Fibroblast of lung (primary cell): ENCODE results near the gene MKRN2. TPM values are rescaled to one million over a fixed set of nuclear protein-coding genes. Genes with fewer than 3 reads are reported as not detected.

Experiments
- DNase-seq, 2 donors: peaks; one replicate each; pipeline versions ENCODE4 v3.0.0 to v3.0.0-alpha.2; 2010; ENCODE audit warnings: low read depth in 2 of 2
- H2AFZ ChIP-seq: 2 replicates; pipeline ENCODE4 v1.5.1; 2012; ENCODE audit warnings: low read length, control low read depth, inconsistent platforms
- H3K27ac ChIP-seq: 2 replicates; pipeline ENCODE4 v1.5.1; 2011; ENCODE audit warnings: low read length, control low read depth; ENCODE audit not compliant: insufficient read depth
- H3K27me3 ChIP-seq: 2 replicates; pipeline ENCODE4 v1.5.1; 2011; ENCODE audit warnings: mild to moderate bottlenecking, low read length; ENCODE audit not compliant: control insufficient read depth, insufficient read depth
- H3K36me3 ChIP-seq: 2 replicates; pipeline ENCODE4 v1.5.1; 2011; ENCODE audit warnings: low read length; ENCODE audit not compliant: control insufficient read depth, insufficient read depth
- H3K4me1 ChIP-seq: 2 replicates; pipeline ENCODE4 v1.5.1; 2011; ENCODE audit warnings: low read length; ENCODE audit not compliant: control insufficient read depth, insufficient read depth; ENCODE audit errors: extremely low read depth
- H3K4me2 ChIP-seq: 2 replicates; pipeline ENCODE4 v1.5.1; 2011; ENCODE audit warnings: low read length, control low read depth; ENCODE audit not compliant: insufficient read depth; ENCODE audit errors: extremely low read depth
- H3K4me3 ChIP-seq, 4 experiments: fragments of 200-600 bp in 1 of 4; sonication (generic) in 1 of 4; replicated peaks in 1 of 4; 2 replicates each; pipeline ENCODE4 v1.5.1; 2011 to 2016; ENCODE audit warnings: low read length in 4 of 4, low read depth in 3 of 4, mild to moderate bottlenecking in 3 of 4, control low read depth in 2 of 4, inconsistent platforms in 1 of 4, mixed read lengths in 1 of 4; ENCODE audit not compliant: insufficient read depth in 1 of 4; ENCODE audit errors: control extremely low read depth in 1 of 4
- H3K79me2 ChIP-seq: 2 replicates; pipeline ENCODE4 v1.5.1; 2012; ENCODE audit warnings: mild to moderate bottlenecking, low read length, inconsistent platforms; ENCODE audit not compliant: control insufficient read depth, insufficient read depth
- H3K9ac ChIP-seq: 2 replicates; pipeline ENCODE4 v1.5.1; 2011; ENCODE audit warnings: mild to moderate bottlenecking, low read length, control low read depth; ENCODE audit not compliant: insufficient read depth
- H3K9me3 ChIP-seq: 2 replicates; pipeline ENCODE4 v1.5.1; 2012; ENCODE audit warnings: low read depth, low read length; ENCODE audit not compliant: control insufficient read depth, insufficient read depth
- H4K20me1 ChIP-seq: 2 replicates; pipeline ENCODE4 v1.5.1; 2011; ENCODE audit warnings: low read length; ENCODE audit not compliant: control insufficient read depth, insufficient read depth; ENCODE audit errors: extremely low read depth
- CTCF ChIP-seq, 2 donors: IDR thresholded peaks in 1 of 2; conservative IDR thresholded peaks in 1 of 2; 1 replicate in 1 of 2; 2 replicates in 1 of 2; pipeline ENCODE4 v1.5.1; 2011 to 2012; ENCODE audit warnings: low read length in 2 of 2, control low read depth in 1 of 2, inconsistent platforms in 1 of 2, low read depth in 1 of 2, mild to moderate bottlenecking in 1 of 2
- EZH2 ChIP-seq: IDR thresholded peaks from 2 replicates; pipeline ENCODE4 v1.5.1; 2012; ENCODE audit warnings: low read length, control low read depth, mild to moderate bottlenecking; ENCODE audit errors: missing control alignments
- polyA plus RNA-seq, 2 donors: library from polyadenylated mRNA; depleted of rRNA in 1 of 2; stranded (reverse) in 1 of 2; unstranded in 1 of 2; fragments of >200 nt; gene quantifications; 2 replicates each; pipeline ENCODE4 v1.2.1, GENCODE V29; 2011 to 2012; ENCODE audit warnings: missing spikeins in 1 of 2
- total RNA-seq: library from RNA; depleted of rRNA; stranded (reverse); fragments of >200 nt; gene quantifications from 2 replicates; pipeline ENCODE4 v1.2.1, GENCODE V29; 2014

The MKRN2 gene
- total and polyA plus RNA-seq, 2 donors (not counting 1 experiment from before 2014, with no cell fraction given) = 37.7 to 48.1 TPM

- peaks cover 90% of the 10 kb centered on the region for H3K79me2 ChIP-seq
- H4K20me1 ChIP-seq = no peaks in the 10 kb centered on the region
- H3K9me3 ChIP-seq = no peaks in the 10 kb centered on the region
- H3K36me3 ChIP-seq = peaks cover 2% of the 10 kb centered on the region
- H2AFZ ChIP-seq = no peak overlapping the region
- no peak for DNase-seq
- TF ChIP-seq EZH2 (no peak), CTCF (conservative IDR thresholded peaks at IDR 0.05 in 1 of 2, IDR thresholded peaks at IDR 0.05 in 1 of 2; ENCODE audit: low read depth in 1 of 2, low read length in 2 of 2) (no peak)
- no peak overlapping the region for H3K27ac ChIP-seq
- no peak overlapping the region for H3K4me2 ChIP-seq
- H3K9ac ChIP-seq = no peak overlapping the region
- H3K4me3 ChIP-seq = no peak overlapping the region
- H3K27me3 ChIP-seq = no peaks in the 10 kb centered on the region
- H3K4me1 ChIP-seq = peaks cover 5% of the 10 kb centered on the region
Measured at GRCh38 chr3:12633108-12633507, 76.2 kb downstream of the MKRN2 start.

Other genes starting within 250 kb of the MKRN2 start
- 14.4 and 15.7 TPM in 2 replicates for gene TSEN2, start 72.6 kb upstream of the MKRN2 start, total RNA-seq
- gene TSEN2, start 72.6 kb upstream of the MKRN2 start, polyA plus RNA-seq = 9.8 and 12.3 TPM in 2 replicates
- not detected in 2 replicates for gene MKRN2OS, start 11.6 kb upstream of the MKRN2 start, total RNA-seq
- not detected in 2 replicates for gene MKRN2OS, start 11.6 kb upstream of the MKRN2 start, polyA plus RNA-seq
- gene RAF1, start 107.0 kb downstream of the MKRN2 start, total RNA-seq = 135 and 258 TPM in 2 replicates
- gene RAF1, start 107.0 kb downstream of the MKRN2 start, polyA plus RNA-seq = 133 and 134 TPM in 2 replicates
- gene TMEM40, start 202.2 kb downstream of the MKRN2 start, total RNA-seq = under 0.01 TPM in 1 of 2 replicates, not detected in the other
- gene TMEM40, start 202.2 kb downstream of the MKRN2 start, polyA plus RNA-seq = 0.33 TPM in 1 of 2 replicates, not detected in the other
- gene CAND2, start 239.6 kb downstream of the MKRN2 start, total RNA-seq = 12.1 and 16.7 TPM in 2 replicates
- 1.6 and 2.5 TPM in 2 replicates for gene CAND2, start 239.6 kb downstream of the MKRN2 start, polyA plus RNA-seq